GM12892 (cell line): Measurements from ENCODE around the gene PRR16.
"Not testable (repeated sequence)": the region's sequence is repeated elsewhere in the genome, so short reads cannot be mapped to it uniquely, and the experiment has no call there.

ENCODE experiments used
- POLR2A ChIP-seq: IDR thresholded peaks from 2 replicates; pipeline ENCODE4 v1.6.1; 2011; ENCODE audit warnings: low read depth, low read length, control low read depth
- POLR2AphosphoS5 ChIP-seq: IDR thresholded peaks from 2 replicates; pipeline ENCODE4 v1.6.1; 2011; ENCODE audit warnings: low read depth, low read length, control low read depth
- TAF1 ChIP-seq: IDR thresholded peaks from 2 replicates; pipeline ENCODE4 v1.6.1; 2011; ENCODE audit warnings: low read depth, mild to moderate bottlenecking, control low read depth, low read length, borderline replicate concordance

- not testable (repeated sequence) for TF ChIP-seq TAF1, POLR2AphosphoS5, POLR2A
These were observed 5.6 kb upstream of the PRR16 start for GRCh38 chr5:120458508-120458847.
